Astrocyte of the spinal cord (primary cell): ENCODE measurements around the gene PPFIA3.

ENCODE experiments used
- DNase-seq: peaks from one replicate; pipeline ENCODE4 v3.0.0; 2011; ENCODE audit warnings: low read depth, low spot score
- H3K4me3 ChIP-seq: 2 replicates; pipeline ENCODE4 v1.5.1; 2011; ENCODE audit warnings: low read depth, mild to moderate bottlenecking, low read length, moderate library complexity
- in situ Hi-C: cut with HindIII; loops from 2 replicates; pipeline ENCODE4 v1.10.0; 2017; ENCODE audit warnings: low sequenced_read_pairs
- TF ChIP-seq, protein P1 (sequence below): IDR thresholded peaks from 2 replicates; pipeline ENCODE4 v1.5.1; 2012; ENCODE audit warnings: low read depth, mild to moderate bottlenecking, low read length, inconsistent platforms

PPFIA3 gene

GRCh38 chr19:49188626-49189200 lies 69.4 kb downstream of the PPFIA3 start:
- TF ChIP-seq, protein P1, sequence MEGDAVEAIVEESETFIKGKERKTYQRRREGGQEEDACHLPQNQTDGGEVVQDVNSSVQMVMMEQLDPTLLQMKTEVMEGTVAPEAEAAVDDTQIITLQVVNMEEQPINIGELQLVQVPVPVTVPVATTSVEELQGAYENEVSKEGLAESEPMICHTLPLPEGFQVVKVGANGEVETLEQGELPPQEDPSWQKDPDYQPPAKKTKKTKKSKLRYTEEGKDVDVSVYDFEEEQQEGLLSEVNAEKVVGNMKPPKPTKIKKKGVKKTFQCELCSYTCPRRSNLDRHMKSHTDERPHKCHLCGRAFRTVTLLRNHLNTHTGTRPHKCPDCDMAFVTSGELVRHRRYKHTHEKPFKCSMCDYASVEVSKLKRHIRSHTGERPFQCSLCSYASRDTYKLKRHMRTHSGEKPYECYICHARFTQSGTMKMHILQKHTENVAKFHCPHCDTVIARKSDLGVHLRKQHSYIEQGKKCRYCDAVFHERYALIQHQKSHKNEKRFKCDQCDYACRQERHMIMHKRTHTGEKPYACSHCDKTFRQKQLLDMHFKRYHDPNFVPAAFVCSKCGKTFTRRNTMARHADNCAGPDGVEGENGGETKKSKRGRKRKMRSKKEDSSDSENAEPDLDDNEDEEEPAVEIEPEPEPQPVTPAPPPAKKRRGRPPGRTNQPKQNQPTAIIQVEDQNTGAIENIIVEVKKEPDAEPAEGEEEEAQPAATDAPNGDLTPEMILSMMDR, result no peak
- no peak overlapping the region for H3K4me3 ChIP-seq
- in situ Hi-C loops, result no loop called here
- DNase-seq, result no peak

DNA sequence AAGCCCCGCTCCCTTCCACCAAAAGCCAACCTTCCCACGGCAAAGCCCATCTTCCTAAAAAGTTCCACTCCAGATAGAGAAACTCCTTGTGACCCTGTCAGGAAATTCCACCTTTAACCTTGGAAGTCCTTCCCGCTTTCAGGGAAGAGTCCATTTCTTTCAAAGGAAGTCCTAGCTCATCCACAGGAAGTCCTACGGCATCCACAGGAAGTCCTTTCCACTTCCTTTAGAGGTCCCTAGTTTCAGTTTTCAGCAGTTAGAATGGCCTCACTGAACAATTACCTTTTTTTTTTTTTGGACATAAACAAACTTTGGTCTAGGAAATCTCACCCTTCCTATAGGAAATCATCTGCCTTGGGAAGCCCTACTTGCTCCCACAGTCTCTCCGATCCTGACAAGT lies 69.9 kb downstream of the PPFIA3 start:
- TF ChIP-seq, protein P1, result no peak
- no peak for DNase-seq
- no peak overlapping the region for H3K4me3 ChIP-seq
- in situ Hi-C loops, result no loop called here

DNA sequence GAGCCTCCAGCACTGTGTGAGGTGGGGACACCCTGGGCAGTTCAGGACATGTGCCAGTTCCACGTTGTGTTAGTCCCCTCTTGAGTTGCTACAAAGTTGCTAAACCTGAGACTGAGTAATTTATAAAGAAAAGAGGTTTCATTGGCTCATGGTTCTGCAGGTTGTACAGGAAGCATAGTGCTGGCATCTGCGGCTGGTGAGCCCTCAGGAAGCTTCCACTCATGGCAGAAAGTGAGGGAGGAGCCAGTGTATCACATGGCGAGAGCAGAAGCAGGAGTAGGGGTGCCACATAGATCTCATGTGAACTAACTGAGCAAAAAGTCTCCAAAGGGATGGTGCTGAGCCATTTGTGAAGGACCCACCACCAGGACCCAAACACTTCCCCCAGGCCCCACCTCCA lies 71.4 kb downstream of the PPFIA3 start:
- no peak for DNase-seq
- no peak overlapping the region for H3K4me3 ChIP-seq
- TF ChIP-seq, protein P1, result no peak
- in situ Hi-C loops, result no loop called here

DNA sequence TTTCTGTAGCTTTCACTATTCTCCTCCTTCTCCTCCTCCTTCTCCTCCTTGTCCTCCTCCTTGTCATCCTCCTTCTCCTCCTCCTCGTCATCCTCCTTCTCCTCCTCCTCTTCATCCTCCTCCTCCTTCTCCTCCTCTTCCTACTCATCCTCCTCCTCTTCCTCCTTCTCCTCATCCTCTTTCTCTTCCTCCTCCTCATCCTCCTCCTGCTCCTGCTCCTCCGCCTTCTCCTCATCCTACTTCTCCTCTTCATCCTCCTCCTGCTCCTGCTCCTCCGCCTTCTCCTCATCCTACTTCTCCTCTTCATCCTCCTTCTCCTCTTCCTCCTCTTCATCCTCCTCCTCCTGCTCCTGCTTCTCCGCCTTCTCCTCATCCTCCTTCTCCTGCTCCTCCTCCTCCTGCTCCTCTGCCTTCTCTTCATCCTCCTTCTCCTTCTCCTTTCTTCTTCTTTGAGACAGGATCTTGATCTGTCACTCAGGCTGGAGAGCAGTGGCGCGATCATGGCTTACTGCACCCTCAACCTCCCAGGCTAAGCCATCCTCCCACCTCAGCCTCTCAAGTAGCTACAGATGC lies 74.6 kb downstream of the PPFIA3 start:
- no peak overlapping the region for H3K4me3 ChIP-seq
- in situ Hi-C loops, result no loop called here
- no peak for DNase-seq
- TF ChIP-seq, protein P1, result no peak

GRCh38 chr19:49194408-49194807 lies 75.1 kb downstream of the PPFIA3 start:
- DNase-seq, result no peak
- in situ Hi-C loops, result no loop called here
- TF ChIP-seq, protein P1, result no peak
- no peak overlapping the region for H3K4me3 ChIP-seq

GRCh38 chr19:49196527-49197240 lies 77.3 kb downstream of the PPFIA3 start:
- in situ Hi-C loops, result no loop called here
- TF ChIP-seq, protein P1, result no peak
- DNase-seq, result no peak
- H3K4me3 ChIP-seq, result no peak overlapping the region
